Gastroesophageal sphincter (tissue), 3 donors: ENCODE results near the gene SERPINI1.

Experiments
- EP300 ChIP-seq: sonication (generic); formaldehyde crosslinking; IDR thresholded peaks from one replicate; pipeline ENCODE4 v1.6.1; 2017; ENCODE audit warnings: antibody characterized with exemption, mild to moderate bottlenecking
- POLR2AphosphoS5 ChIP-seq: sonication (generic); formaldehyde crosslinking; IDR thresholded peaks from one replicate; pipeline ENCODE4 v1.6.1; 2017; ENCODE audit warnings: antibody characterized with exemption
- TF ChIP-seq, protein P1 (sequence below), 4 experiments: fragments of 200-600 bp in 2 of 4; fragments of 450-650 bp in 2 of 4; sonication (generic) in 1 of 4; IDR thresholded peaks; one replicate each; pipeline ENCODE4 v1.5.1; 2017 to 2019; ENCODE audit warnings: antibody characterized with exemption in 4 of 4, mild to moderate bottlenecking in 2 of 4, moderate library complexity in 2 of 4

DNA sequence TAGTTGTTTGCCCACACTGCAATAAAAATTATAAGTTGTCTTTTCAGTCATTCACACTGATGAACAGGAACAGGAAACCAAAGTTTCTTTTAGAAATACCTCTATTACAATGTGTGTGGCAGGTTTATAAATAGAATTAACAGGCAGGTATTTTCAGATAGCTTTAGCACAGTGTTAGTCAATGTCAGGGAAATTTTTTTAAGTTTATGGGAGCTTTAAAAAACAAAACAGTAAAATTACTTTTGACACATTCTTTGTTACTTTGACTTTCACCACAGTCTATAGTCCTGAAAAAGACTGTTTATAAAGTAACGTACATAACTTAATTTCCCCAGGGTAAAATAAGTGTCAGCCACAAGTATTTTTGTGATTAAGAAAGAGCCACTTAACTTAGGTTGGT, 38.1 kb downstream of the SERPINI1 start:
- TF ChIP-seq, protein P1, sequence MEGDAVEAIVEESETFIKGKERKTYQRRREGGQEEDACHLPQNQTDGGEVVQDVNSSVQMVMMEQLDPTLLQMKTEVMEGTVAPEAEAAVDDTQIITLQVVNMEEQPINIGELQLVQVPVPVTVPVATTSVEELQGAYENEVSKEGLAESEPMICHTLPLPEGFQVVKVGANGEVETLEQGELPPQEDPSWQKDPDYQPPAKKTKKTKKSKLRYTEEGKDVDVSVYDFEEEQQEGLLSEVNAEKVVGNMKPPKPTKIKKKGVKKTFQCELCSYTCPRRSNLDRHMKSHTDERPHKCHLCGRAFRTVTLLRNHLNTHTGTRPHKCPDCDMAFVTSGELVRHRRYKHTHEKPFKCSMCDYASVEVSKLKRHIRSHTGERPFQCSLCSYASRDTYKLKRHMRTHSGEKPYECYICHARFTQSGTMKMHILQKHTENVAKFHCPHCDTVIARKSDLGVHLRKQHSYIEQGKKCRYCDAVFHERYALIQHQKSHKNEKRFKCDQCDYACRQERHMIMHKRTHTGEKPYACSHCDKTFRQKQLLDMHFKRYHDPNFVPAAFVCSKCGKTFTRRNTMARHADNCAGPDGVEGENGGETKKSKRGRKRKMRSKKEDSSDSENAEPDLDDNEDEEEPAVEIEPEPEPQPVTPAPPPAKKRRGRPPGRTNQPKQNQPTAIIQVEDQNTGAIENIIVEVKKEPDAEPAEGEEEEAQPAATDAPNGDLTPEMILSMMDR (IDR thresholded peaks at IDR 0.05), result no peak
- TF ChIP-seq POLR2AphosphoS5, result no peak
- no peak for TF ChIP-seq EP300
